Esophagus squamous epithelium (tissue), 5 donors: ENCODE data around the gene HSPA1L. TPM values are rescaled to one million over a fixed set of nuclear protein-coding genes. Genes with fewer than 3 reads are reported as not detected.

ENCODE experiments used
- DNase-seq: peaks from one replicate; lab custom pipeline; 2025; lab: John Stamatoyannopoulos, UW
- H3K27ac ChIP-seq, 4 donors: fragments of 200-600 bp; sonication (generic); one replicate each; pipeline ENCODE4 v1.5.1; 2016 to 2019; ENCODE audit warnings: mild to moderate bottlenecking in 1 of 4
- H3K27me3 ChIP-seq, 4 donors: fragments of 200-600 bp; sonication (generic); 1 replicate in 3 of 4; 2 replicates in 1 of 4; pipeline versions ENCODE4 v1.5.1 to v1.6.0; 2017 to 2021; ENCODE audit warnings: antibody characterized with exemption in 1 of 4
- H3K36me3 ChIP-seq, 3 donors: fragments of 200-600 bp; sonication (generic); one replicate each; pipeline ENCODE4 v1.5.1; 2016 to 2019
- H3K4me1 ChIP-seq, 3 donors: fragments of 200-600 bp; sonication (generic); one replicate each; pipeline ENCODE4 v1.5.1; 2017 to 2019
- H3K4me3 ChIP-seq, 4 donors: fragments of 200-600 bp; sonication (generic); 1 replicate in 3 of 4; 2 replicates in 1 of 4; pipeline ENCODE4 v1.5.1; 2016 to 2019; ENCODE audit warnings: mild to moderate bottlenecking in 2 of 4, moderate library complexity in 1 of 4
- H3K9me3 ChIP-seq, 3 donors: fragments of 200-600 bp; sonication (generic); one replicate each; pipeline ENCODE4 v1.5.1; 2016 to 2019
- POLR2A ChIP-seq, 4 donors: fragments of 450-650 bp; IDR thresholded peaks; one replicate each; pipeline ENCODE4 v1.6.1; 2017; ENCODE audit warnings: antibody characterized with exemption in 4 of 4, mild to moderate bottlenecking in 4 of 4, moderate library complexity in 3 of 4
- WGBS, 2 donors: methylation state at CpG; one replicate each; pipeline ENCODE4 v1.1.5; 2018; 5-methylcytosine and 5-hydroxymethylcytosine counted together
- intact Hi-C: fragments of 100-400 bp; cut with DNase I; formaldehyde crosslinking; loops from one replicate; pipeline ENCODE4 v1.15.0; 2022
- total RNA-seq, 4 donors: library from RNA; depleted of rRNA; stranded (reverse); fragments of >200 nt; gene quantifications; one replicate each; pipeline ENCODE4 v1.1.0, GENCODE V29; 2016
- TF ChIP-seq, protein P1 (sequence below), 6 experiments: fragments of 450-650 bp in 4 of 6; fragments of 200-600 bp in 2 of 6; sonication (generic) in 2 of 6; IDR thresholded peaks; one replicate each; pipeline ENCODE4 v1.5.1; 2016 to 2019; ENCODE audit warnings: antibody characterized with exemption in 6 of 6, mild to moderate bottlenecking in 4 of 6, moderate library complexity in 4 of 6
- donor health status: DM: yes; HTN: yes; CAD: no.

Gene HSPA1L
- total RNA-seq, 4 donors from 2014 or later, result 0.35 to 0.97 (median 0.57) TPM

- H3K4me3 ChIP-seq, result no peak overlapping the region
- no peak overlapping the region for H3K27ac ChIP-seq
- H3K9me3 ChIP-seq, result no peaks in the 10 kb centered on the region
- peaks cover 0 to 23% (median 3%) of the 10 kb centered on the region in 3 donors for H3K4me1 ChIP-seq
- H3K36me3 ChIP-seq, result no peaks in the 10 kb centered on the region
- 30 to 37% methylated on average over 8 to 11 of the region's 12 CpGs for WGBS, 2 donors
- intact Hi-C loops, result loop anchor here (5.0 kb wide), 1 partner anchor 93 kb away; no protein-coding TSS in a partner anchor
- no peaks in the 10 kb centered on the region for H3K27me3 ChIP-seq
- DNase-seq, result no peak
- TF ChIP-seq, protein P1, sequence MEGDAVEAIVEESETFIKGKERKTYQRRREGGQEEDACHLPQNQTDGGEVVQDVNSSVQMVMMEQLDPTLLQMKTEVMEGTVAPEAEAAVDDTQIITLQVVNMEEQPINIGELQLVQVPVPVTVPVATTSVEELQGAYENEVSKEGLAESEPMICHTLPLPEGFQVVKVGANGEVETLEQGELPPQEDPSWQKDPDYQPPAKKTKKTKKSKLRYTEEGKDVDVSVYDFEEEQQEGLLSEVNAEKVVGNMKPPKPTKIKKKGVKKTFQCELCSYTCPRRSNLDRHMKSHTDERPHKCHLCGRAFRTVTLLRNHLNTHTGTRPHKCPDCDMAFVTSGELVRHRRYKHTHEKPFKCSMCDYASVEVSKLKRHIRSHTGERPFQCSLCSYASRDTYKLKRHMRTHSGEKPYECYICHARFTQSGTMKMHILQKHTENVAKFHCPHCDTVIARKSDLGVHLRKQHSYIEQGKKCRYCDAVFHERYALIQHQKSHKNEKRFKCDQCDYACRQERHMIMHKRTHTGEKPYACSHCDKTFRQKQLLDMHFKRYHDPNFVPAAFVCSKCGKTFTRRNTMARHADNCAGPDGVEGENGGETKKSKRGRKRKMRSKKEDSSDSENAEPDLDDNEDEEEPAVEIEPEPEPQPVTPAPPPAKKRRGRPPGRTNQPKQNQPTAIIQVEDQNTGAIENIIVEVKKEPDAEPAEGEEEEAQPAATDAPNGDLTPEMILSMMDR (IDR thresholded peaks at IDR 0.05), result peak; percentile 70 to 94 (median 90)
- no peak for TF ChIP-seq POLR2A (IDR thresholded peaks at IDR 0.05)
Measured at GRCh38 chr6:31769684-31770371, 45.3 kb downstream of the HSPA1L start.

DNA sequence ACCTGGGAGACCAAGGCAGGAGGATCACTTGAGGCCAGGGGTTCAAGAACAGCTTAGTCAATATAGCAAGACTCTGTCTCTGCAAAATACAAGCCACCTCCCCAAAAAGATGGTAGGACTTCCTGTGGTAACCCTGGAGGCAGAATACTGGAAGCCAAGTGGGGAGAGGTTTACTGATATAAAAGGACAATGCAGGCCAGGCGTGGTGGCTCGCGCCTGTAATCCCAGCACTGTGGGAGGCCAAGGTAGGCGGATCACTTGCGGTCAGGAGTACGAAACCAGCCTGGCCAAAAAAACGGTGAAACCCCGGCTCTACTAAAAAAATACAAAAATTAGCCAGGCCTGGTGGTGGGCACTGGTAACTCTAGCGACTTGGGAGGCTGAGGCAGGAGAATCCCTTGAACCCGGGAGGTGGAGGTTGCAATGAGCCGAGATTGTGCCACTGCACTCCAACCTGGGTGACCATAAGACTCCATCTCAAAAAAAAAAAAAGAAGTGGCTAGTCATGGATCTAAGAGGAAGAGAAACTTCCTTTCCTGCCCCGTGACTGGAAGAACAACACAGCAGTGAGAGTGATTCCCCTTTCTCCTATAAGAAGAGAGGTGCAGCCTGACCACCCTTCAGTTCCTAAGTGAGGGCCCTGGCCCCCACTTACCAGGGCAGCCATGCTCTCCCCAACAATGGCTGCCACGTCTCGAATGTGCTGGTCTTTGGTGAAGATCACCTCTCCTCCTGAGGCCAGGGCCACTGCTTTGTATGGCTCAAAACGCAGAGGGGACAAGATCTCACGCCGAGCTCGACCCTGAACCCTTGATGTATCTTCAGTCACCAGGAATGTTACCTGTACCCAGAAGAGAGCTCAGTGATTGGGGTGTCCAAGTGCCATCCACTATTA is 46.5 kb downstream of the HSPA1L start:
- Histone ChIP-seq H3K27ac (peak overlapping the region in 1 of 4 donors; percentile 28), H3K9me3 (no peaks in the 10 kb centered on the region), H3K4me3 (no peak overlapping the region), H3K36me3 (no peaks in the 10 kb centered on the region), H3K27me3 (no peaks in the 10 kb centered on the region), H3K4me1 (peaks cover 0 to 32% (median 3%) of the 10 kb centered on the region in 3 donors)
- WGBS, 2 donors, result 85 to 93% methylated on average over 13 of the region's 18 CpGs
- intact Hi-C loops, result loop anchor here (5.0 kb wide), 1 partner anchor 91 kb away; no protein-coding TSS in a partner anchor
- TF ChIP-seq POLR2A (IDR thresholded peaks at IDR 0.05), result no peak
- TF ChIP-seq, protein P1 (IDR thresholded peaks at IDR 0.05), result no peak
- DNase-seq, result no peak

DNA sequence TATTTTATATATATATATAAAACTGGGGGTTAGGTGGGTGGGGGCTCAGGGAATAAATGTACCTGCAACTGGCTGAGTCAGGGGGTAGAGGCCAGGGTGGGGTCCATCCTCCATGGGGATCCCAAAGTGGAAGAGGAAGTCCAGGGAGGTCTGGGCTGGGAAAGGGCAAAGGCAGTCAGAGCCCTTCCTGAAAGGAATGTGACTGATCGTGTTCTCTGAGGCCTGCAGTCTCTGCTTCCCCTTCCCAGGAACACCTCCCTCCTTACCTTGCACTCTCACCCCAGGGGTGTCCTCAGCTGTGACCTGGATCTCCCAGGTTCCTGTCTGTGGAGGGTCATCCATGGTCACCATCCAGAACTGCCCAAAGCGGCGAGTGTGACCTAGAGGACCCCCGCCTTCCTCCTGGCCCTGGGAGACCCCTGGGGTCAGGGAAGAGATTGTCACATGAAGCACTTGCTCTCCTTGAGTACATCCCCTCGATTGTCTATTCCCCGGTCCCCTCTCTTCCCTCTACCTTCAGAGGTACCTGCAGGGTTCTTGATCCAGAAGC is 47.9 kb downstream of the HSPA1L start:
- H3K9me3 ChIP-seq, result no peaks in the 10 kb centered on the region
- no peaks in the 10 kb centered on the region for H3K27me3 ChIP-seq
- no peak for DNase-seq
- H3K4me3 ChIP-seq, result no peak overlapping the region
- TF ChIP-seq, protein P1 (IDR thresholded peaks at IDR 0.05), result no peak
- TF ChIP-seq POLR2A (IDR thresholded peaks at IDR 0.05), result no peak
- intact Hi-C loops, result loop anchor here (5.0 kb wide), 1 partner anchor 90 kb away; no protein-coding TSS in a partner anchor
- 70 to 89% methylated on average over 3 to 6 of the region's 6 CpGs for WGBS, 2 donors
- no peak overlapping the region for H3K27ac ChIP-seq
- peaks cover 0 to 2% (median 0%) of the 10 kb centered on the region in 3 donors for H3K36me3 ChIP-seq
- peaks cover 3 to 40% (median 3%) of the 10 kb centered on the region in 3 donors for H3K4me1 ChIP-seq

GRCh38 chr6:31765910-31766794 is 48.9 kb downstream of the HSPA1L start:
- peak overlapping the region in 3 of 4 donors; percentile 5 to 52 (median 20) for H3K4me3 ChIP-seq
- 67% methylated on average over 11 to 22 of the region's 42 CpGs for WGBS, 2 donors
- no peak for DNase-seq

More at GRCh38 chr6:31765910-31766794, 48.9 kb downstream of the HSPA1L start:
- peaks cover 0 to 10% (median 0%) of the 10 kb centered on the region in 3 donors for H3K36me3 ChIP-seq
- no peaks in the 10 kb centered on the region for H3K27me3 ChIP-seq
- TF ChIP-seq POLR2A (IDR thresholded peaks at IDR 0.05), result no peak
- TF ChIP-seq, protein P1 (IDR thresholded peaks at IDR 0.05), result no peak
- peaks cover 3 to 40% (median 3%) of the 10 kb centered on the region in 3 donors for H3K4me1 ChIP-seq
- no peaks in the 10 kb centered on the region for H3K9me3 ChIP-seq
- intact Hi-C loops, result loop anchor here (5.0 kb wide), 1 partner anchor 89 kb away; no protein-coding TSS in a partner anchor
- no peak overlapping the region for H3K27ac ChIP-seq
